ENCODE data around the gene PTPN4. TPM values are rescaled to one million over a fixed set of nuclear protein-coding genes. Genes with fewer than 3 reads are reported as not detected.

PTPN4 gene
- total and polyA plus RNA-seq, 2 of the 13 experiments (the other 11 are each of a cell fraction or from before 2014, with no cell fraction given), result 20.3 to 34.6 TPM

DNA sequence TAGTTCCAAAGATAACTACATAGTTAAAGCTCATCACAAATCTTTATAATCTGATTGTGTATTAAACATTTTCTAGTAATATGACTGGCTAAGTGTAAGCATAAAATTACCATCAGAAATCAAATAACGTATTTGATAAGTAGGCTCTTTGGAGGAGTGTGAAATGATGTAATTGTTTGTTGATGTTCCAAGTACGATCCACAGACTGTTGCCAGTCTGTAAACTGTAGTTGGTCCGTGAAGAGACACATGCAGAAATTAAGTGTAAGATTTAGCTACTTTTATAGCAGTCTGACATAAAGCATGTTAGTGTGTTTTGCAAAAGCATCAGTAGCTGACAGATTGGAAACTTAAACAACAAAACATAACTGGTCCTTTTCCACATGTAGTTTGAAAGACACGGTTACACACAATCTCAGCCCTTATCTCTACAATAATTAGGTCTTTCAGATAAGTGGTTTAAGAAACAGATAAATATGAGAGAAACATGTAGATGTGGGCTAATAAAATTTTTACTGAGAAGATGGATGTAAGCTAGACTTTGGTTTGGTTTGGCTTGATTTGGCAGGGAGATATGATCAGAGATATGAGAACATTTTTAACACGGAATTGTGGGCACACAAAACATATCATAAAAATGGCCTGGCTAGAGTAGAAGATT is 138.1 kb downstream of the PTPN4 start (continued):
- TF ChIP-seq, protein P1, sequence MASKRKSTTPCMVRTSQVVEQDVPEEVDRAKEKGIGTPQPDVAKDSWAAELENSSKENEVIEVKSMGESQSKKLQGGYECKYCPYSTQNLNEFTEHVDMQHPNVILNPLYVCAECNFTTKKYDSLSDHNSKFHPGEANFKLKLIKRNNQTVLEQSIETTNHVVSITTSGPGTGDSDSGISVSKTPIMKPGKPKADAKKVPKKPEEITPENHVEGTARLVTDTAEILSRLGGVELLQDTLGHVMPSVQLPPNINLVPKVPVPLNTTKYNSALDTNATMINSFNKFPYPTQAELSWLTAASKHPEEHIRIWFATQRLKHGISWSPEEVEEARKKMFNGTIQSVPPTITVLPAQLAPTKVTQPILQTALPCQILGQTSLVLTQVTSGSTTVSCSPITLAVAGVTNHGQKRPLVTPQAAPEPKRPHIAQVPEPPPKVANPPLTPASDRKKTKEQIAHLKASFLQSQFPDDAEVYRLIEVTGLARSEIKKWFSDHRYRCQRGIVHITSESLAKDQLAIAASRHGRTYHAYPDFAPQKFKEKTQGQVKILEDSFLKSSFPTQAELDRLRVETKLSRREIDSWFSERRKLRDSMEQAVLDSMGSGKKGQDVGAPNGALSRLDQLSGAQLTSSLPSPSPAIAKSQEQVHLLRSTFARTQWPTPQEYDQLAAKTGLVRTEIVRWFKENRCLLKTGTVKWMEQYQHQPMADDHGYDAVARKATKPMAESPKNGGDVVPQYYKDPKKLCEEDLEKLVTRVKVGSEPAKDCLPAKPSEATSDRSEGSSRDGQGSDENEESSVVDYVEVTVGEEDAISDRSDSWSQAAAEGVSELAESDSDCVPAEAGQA (IDR thresholded peaks at IDR 0.05; ENCODE audit: low read depth), result no peak
- TF ChIP-seq, protein P1 (CRISPR knock-in tag; IDR thresholded peaks at IDR 0.05; ENCODE audit: borderline replicate concordance), result no peak
- TF ChIP-seq MZF1 (CRISPR knock-in tag; IDR thresholded peaks at IDR 0.05; ENCODE audit: borderline replicate concordance), result no peak
- TF ChIP-seq ZBTB38 (CRISPR knock-in tag; IDR thresholded peaks at IDR 0.05), result no peak

DNA sequence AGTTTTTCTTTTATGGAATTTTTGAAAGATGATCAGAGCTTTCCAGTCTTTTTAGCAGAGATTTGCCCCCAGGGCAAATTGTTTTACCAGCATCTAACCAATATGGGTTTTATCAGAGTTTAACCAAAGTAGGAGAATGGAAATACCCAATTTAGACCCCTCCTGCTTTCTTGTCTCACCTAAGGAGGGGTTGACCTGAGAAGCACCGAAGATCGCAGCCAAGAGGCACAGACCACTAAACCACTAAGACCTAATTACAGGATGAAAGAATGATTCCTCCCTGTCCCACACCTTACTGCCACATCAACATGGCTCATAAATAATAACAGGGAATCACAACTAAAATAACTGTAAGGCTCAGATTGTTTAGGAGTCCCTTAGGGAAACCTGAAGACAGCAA is 141.3 kb downstream of the PTPN4 start:
- Histone ChIP-seq H3K36me3 (replicated peaks in 1 of 2; ENCODE audit: control insufficient read depth in 1 of 2, insufficient read depth in 2 of 2, low read length in 2 of 2) (peaks cover 17 to 35% of the 10 kb centered on the region in 2 experiments; a peak in 4 of 5 replicates), H2AFZ (ENCODE audit: low read length) (no peak overlapping the region), H3K9ac (ENCODE audit: insufficient read depth, low read depth, low read length) (no peak overlapping the region), H3K27me3 (ENCODE audit: control insufficient read depth in 1 of 2, insufficient read depth in 2 of 2, low read length in 2 of 2) (no peaks in the 10 kb centered on the region), H3K4me1 (ENCODE audit: insufficient read depth, low read length) (no peaks in the 10 kb centered on the region), H3K4me2 (ENCODE audit: low read depth, low read length) (no peak overlapping the region), H3K79me2 (ENCODE audit: insufficient read depth, low read length) (no peaks in the 10 kb centered on the region), H4K20me1 (ENCODE audit: insufficient read depth, low read length) (no peaks in the 10 kb centered on the region), H3K9me3 (ENCODE audit: low read length) (no peaks in the 10 kb centered on the region), H3K4me3 (replicated peaks in 1 of 3; ENCODE audit: insufficient read depth in 1 of 3, low read depth in 2 of 3, low read length in 3 of 3) (no peak overlapping the region), H3K27ac (ENCODE audit: extremely low read length, insufficient read depth, low read length) (no peak overlapping the region)
- no TSS peak for BruUV-seq (replicated peaks)
- FAIRE-seq, result no peak
- ChIA-PET POLR2A (no interaction called here), CTCF (ENCODE audit: low intra/inter-chr PET ratio, low total read pairs) (no interaction called here)
- no peak for DNase-seq (ENCODE audit: low spot score)
- ATAC-seq, result no peak
- intact Hi-C loops (cut with micrococcal nuclease; ENCODE audit: unreplicated experiment) (no loop called here), in situ Hi-C loops (cut with HindIII; ENCODE audit: extremely low pct_ligation_motif_present, low pct_unique_long_range_greater_than_20kb) (no loop called here)
- 100% methylated on average over 2 of the region's 2 CpGs for WGBS (ENCODE audit: low lambda C conversion rate)
- TF ChIP-seq ZNF142 (CRISPR knock-in tag; IDR thresholded peaks at IDR 0.05) (no peak), SNRNP70 (IDR thresholded peaks at IDR 0.05; ENCODE audit: low read depth, low read length) (no peak), RFXAP (CRISPR knock-in tag; IDR thresholded peaks at IDR 0.05; ENCODE audit: borderline replicate concordance) (no peak)

Data from HepG2 (cell line).